Measurements from ENCODE around the gene SDF4. TPM values are rescaled to one million over a fixed set of nuclear protein-coding genes. Genes with fewer than 3 reads are reported as not detected.

Gene SDF4
- total RNA-seq, 4 donors from 2014 or later, result 42.6 to 143 (median 87.8) TPM

- TF ChIP-seq, protein P1, sequence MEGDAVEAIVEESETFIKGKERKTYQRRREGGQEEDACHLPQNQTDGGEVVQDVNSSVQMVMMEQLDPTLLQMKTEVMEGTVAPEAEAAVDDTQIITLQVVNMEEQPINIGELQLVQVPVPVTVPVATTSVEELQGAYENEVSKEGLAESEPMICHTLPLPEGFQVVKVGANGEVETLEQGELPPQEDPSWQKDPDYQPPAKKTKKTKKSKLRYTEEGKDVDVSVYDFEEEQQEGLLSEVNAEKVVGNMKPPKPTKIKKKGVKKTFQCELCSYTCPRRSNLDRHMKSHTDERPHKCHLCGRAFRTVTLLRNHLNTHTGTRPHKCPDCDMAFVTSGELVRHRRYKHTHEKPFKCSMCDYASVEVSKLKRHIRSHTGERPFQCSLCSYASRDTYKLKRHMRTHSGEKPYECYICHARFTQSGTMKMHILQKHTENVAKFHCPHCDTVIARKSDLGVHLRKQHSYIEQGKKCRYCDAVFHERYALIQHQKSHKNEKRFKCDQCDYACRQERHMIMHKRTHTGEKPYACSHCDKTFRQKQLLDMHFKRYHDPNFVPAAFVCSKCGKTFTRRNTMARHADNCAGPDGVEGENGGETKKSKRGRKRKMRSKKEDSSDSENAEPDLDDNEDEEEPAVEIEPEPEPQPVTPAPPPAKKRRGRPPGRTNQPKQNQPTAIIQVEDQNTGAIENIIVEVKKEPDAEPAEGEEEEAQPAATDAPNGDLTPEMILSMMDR (IDR thresholded peaks at IDR 0.05; ENCODE audit: low read depth), result no peak
Measured at GRCh38 chr1:1206376-1206965, 25.3 kb downstream of the SDF4 start, which contains the start of gene TNFRSF18. TNFRSF18 (minus strand) TSS chr1:1206592; CDS start chr1:1206571, 21 bp downstream.

GRCh38 chr1:1205769-1206375 is 25.9 kb downstream of the SDF4 start:
- TF ChIP-seq, protein P1 (IDR thresholded peaks at IDR 0.05; ENCODE audit: low read depth), result no peak

DNA sequence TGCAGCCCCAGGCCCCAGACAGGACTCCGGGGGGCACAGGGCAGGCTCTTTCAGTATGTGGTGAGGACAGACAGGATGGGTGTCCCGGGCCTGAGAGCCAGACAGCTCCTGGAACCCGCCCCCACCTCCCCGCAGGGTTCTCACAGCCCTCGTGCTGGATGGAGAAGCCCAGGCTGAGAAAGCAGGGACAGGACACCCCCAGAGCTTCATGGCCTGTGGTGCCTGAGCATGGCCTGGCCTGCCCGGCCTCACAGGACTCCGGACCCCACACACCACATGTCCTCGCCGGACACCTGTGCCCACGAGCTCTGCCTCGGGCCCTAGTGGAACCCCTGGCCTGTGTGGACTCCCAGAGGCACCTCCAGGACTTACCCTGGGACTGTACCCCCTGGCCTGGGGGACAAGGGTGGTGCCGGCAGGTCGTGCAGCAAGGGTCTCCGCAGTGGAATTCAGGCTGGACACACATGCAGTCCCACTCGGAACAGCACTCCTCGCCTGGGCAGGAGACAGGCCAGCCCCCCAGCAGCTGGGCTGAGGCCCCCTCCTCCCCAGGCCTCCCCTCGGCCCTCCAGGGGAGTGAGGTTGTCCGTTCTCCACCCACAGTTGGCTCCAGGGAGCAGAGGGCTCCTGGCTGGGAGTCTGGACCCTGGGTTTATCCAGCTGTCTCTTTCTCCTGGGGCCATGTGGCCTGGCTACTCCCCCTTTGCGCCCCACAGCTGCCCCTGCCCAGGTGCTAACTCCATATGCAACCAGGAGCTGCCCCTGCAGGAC is 26.6 kb downstream of the SDF4 start:
- TF ChIP-seq, protein P1 (IDR thresholded peaks at IDR 0.05; ENCODE audit: low read depth), result no peak

DNA sequence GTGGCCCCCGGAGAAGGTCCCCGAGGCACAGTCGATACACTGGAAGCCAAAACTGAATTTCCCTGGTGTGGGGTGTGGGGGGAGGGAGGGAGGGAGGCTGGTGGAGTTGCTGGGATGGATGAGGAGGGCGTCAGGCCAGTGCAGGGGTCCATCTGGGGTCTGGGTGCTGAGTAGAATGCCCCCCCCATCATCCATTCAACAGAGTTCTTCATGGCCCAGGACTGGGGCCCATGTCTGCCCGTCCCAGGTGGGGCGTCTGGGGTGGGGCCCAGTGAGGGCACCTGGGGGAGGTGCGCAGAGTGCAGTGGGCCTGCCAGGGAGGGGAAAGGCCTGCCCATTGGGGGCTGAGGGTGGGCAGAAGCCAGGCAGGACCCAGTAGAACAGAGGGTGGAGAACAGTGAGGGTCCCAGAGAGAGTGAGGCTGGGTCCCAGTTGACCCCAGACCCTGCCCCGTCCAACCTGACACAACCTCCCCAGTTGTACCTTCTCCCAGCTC is 27.3 kb downstream of the SDF4 start:
- TF ChIP-seq, protein P1 (IDR thresholded peaks at IDR 0.05; ENCODE audit: low read depth), result no peak

DNA sequence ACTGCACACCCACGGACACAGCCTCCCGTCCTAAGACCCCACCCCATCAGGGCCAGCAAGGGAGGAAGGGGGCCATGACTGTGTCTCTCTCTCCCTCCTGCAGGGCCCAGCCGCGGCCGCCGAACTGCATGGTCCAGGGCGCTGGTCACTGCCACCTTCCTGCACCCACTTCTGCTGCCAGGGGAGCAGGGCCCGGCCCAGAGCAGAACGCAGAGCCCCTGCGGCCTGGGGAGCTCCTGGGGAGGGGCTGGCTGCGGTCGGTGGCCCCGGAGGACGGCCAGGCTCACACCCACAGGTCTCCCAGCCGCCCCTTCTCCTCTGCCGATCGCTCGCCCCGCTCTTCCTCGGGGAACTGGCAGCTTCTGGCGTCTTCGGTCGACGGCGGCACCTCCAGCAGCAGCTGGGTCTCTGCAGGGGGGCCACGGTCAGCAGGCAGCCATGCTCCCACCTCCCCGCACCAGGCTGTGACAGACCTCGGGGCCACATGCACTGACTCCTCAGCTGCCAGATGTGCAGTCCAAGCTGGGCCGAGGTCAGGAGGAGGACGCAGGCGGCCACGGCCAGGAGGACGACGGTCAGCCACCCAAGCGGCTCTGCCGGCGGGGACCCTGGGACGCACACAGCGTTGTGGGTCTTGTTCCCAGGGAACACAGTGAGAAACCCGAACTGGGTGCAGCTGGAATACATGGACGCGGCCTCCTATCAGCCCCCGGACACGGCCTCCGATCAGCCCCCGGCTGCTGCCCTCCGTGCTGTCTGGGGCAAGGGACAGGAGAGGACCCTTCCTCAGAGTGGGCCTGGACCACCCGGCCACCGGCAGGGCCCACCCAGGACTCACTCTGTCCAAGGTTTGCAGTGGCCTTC is 28.0 kb downstream of the SDF4 start:
- TF ChIP-seq, protein P1 (IDR thresholded peaks at IDR 0.05; ENCODE audit: low read depth), result no peak

DNA sequence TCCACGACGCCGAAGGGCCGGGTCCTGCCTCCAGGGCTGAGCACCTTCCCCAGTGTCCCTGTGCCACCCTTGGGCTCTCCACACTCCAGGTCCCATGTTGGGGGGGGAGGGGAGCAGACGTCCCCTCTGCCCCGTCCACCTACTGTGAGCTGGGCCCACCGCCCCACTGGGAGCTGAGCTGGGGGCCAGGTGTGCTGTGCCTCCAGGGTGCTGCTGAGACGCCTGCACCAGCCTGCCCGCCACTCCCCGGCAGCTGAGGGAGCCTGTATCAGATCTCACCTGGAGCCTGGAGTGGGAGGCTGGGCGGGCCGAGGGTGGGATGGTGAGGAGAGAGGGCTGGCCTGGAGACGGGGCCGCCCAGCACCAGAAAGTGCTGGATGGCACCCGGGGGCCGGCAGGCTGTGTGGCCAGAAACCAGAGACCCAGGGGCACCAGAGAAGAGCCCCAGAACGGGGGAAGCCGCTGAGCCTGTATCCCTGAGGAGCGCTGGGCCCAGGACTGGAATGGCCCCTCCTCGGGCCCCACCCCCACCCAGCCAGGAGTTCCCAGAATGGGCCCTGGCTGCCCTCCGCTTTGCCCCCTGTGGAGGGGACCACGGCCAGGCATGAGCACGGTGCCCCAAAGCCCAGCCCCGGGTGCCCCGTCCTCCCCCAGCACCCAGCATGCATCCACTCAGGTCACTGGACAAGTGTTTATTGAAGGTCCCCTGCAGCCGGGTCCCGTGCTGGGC is 28.8 kb downstream of the SDF4 start:
- TF ChIP-seq, protein P1 (IDR thresholded peaks at IDR 0.05; ENCODE audit: low read depth), result no peak
